NCI-H2196 (cell line): ENCODE measurements around the gene OSBPL2.

Experiments used
- DNase-seq: peaks from one replicate; lab custom pipeline; 2025; ENCODE audit not compliant: unreplicated experiment; lab: John Stamatoyannopoulos, UW

OSBPL2 gene

GRCh38 chr20:62277253-62277652 is 38.9 kb downstream of the OSBPL2 start:
- no peak for DNase-seq

GRCh38 chr20:62280303-62280702 is 42.0 kb downstream of the OSBPL2 start:
- no peak for DNase-seq

GRCh38 chr20:62281161-62281933 is 43.0 kb downstream of the OSBPL2 start:
- no peak for DNase-seq

GRCh38 chr20:62282103-62282502 is 43.8 kb downstream of the OSBPL2 start:
- DNase-seq = no peak

DNA sequence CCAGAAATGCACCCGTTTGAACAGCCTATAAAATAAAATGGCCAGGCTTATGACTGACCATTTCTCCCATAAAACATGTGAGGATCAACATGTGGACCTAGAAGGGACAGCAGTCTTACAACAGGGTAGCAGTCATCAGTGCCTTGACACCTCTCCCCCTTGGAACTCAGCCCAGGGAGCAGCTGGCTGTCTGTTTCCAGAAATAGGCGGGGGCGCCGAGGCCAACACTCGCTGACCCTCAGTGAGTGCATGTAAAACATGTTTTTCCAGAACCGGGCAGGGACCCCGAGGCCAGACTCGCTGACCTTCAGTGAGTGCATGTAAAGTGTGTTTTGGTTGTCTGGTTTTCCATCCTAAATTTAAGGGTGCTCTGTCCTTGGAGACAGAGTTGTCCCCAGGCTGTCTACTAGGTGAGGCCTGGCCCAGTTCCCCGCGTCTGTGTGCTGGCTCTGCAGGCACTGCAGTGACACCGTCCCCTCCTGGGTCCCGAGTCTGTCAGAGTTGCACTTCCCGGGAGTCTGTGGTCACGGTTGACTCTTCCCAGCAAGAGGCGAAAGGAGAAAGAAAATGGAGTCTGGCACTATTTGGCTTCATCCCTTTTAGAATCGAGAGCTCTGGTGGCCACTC is 44.7 kb downstream of the OSBPL2 start:
- no peak for DNase-seq

GRCh38 chr20:62284448-62284847 is 46.1 kb downstream of the OSBPL2 start:
- DNase-seq = no peak

DNA sequence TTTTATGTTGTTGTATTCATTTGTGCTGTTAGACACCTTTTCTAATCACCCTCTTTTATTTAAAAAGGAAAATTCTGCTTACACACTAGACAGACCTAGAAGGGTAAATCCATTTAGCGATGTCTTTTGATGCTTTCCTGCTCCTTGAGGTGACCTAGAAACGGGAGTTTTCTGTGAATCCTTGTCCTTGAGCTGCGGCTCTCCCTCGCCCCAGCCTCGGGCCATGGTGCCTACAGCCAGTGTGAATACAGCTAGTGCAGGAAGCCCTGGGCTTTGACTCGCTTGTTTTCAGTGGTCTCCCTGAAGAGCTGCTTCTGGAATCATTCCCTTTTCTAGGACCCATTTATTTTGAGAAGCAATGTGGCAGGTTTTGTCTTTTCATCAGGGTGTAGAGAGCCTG is 46.8 kb downstream of the OSBPL2 start:
- DNase-seq = no peak

- DNase-seq = no peak
These were observed 47.4 kb downstream of the OSBPL2 start for GRCh38 chr20:62285722-62286121.

DNA sequence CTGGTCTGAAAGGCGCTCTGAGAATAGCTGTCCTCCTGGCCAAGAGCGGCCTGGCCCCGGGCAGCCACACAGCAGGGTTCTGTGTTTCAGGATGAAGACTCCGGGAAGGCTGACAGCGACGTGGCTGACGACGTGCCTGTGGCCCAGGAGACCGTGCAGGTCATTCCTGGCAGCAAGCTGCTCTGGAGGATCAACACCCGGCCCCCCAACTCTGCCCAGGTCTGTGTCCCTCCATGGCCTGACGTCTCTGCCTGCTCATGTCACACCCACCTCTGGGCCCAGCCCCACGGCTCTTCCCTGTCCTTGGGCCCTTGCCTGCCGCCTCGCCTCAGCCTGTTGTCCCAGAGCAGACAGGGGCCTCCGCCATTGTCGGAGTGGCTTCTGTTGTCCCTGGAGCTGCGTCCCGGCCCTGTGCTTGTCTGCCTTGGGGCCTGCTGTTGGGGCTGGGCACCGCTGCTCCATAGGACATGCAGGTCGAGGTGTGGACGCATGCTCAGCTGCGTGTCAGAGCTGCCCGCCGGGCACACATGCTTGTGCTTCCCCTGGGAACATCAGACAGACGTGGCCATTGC is 48.3 kb downstream of the OSBPL2 start:
- no peak for DNase-seq

DNA sequence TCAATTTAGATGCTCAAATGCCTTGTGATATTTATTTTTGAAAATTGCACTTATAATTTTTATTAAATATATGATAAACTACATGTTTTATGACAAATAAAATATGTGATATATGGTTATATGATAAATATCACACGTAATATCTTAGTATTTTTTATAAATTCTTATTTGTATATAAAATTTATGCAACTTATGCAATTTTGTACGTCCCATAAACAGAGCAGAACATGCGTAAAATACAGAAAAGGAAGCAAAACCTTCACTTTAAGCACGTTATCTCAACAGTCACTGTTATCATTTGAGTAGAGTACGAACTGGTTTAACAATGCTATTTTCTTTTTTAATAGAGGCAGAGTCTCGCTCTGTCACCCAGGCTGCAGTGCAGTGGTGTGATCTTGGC is 48.8 kb downstream of the OSBPL2 start:
- no peak for DNase-seq

DNA sequence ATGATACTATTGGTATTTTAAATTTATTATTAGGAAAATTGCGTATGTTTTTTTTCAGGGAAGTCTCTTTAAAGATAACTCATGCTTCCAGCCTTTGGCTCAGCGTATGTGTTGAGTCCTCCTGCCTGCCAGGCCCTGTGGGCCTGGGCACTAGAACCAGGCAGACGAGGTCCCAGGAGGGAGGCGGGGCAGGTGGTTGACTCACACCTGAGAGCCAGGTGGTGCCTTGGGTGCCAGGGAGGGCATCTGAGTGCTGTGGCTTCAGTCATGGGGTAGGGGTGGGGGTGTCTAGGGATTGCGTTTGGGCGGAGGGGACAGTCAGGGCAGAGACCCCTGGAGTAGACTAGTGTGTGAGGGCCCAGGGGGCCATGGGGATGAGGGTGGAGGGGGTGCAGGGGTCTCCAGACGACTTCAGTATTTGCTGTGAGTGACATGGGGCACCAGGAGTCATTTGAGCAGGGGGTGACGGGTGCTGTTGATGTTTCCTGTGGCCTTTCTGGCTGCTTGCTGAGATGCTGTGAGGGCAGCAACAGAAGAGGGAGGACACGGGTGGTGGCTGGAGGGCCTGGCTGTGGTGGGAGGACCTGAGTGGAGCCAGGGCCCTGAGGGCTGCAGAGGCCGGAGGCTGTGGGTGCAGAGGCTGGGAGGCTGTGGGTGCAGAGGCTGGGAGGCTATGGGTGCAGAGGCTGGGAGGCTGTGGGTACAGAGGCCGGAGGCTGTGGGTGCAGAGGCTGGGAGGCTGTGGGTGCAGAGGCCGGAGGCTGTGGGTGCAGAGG is 49.6 kb downstream of the OSBPL2 start:
- no peak for DNase-seq

DNA sequence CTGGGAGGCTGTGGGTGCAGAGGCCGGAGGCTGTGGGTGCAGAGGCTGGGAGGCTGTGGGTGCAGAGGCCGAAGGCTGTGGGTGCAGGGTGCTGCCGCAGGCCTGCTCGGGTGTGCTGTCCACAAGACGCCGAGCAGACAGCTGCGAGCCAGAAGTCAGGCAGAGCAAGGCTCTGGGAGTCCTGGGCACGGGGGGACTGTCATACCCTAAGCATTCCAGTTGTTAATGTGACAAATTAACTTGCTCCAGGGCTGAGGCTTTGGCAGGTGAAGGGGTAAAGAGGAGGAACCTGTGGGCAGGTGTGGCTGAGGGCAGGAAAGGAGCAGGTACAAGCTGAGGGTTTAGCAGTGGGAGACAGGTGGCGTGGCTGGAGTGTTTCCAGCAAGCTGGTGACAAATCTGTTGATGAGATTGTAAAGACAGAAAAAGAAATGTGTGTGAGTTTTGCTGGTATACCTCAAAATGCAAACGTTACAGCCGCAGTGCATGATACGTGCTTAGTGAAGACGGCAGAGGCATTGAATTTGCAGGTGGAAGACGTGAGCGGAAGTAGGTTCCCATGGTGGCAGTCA is 50.3 kb downstream of the OSBPL2 start:
- DNase-seq = no peak

DNA sequence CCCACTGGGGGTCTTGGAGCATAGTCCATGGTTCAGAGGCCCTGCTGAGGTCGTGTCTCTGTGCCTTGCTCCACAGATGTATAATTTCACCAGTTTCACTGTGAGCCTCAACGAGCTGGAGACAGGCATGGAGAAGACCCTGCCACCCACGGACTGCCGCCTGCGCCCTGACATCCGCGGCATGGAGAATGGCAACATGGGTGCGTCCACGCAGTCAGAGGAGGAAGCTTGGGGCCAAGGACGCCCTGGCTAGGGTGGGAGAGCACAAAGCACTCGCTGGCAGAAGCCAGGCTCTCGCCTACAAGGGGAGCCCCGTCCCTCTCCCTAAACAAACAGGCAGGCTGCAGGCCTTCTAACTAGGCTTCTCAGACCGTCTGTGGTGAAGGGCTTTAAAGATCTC is 50.8 kb downstream of the OSBPL2 start:
- no peak for DNase-seq

DNA sequence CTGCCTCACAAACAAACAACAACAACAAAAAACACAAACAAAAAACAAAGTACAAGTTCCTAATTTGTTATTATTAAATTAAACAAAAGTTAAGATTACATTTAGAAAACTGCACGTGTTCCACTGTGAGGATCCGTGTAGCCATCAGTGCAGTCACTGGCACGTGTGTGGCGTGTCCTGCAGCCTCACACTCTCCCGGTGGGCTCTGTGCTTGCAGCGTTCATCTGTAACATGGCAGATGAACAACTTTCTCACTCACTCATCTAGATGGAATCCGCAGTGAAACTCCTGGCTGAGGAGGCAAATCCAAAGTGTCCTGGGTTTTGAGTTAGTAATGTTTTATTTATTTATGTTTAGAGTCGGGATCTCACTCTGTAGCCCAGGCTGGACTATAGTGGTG is 51.6 kb downstream of the OSBPL2 start:
- DNase-seq = no peak

GRCh38 chr20:62291251-62292066 is 53.1 kb downstream of the OSBPL2 start:
- DNase-seq = no peak

GRCh38 chr20:62292108-62292507 is 53.8 kb downstream of the OSBPL2 start:
- DNase-seq = no peak

DNA sequence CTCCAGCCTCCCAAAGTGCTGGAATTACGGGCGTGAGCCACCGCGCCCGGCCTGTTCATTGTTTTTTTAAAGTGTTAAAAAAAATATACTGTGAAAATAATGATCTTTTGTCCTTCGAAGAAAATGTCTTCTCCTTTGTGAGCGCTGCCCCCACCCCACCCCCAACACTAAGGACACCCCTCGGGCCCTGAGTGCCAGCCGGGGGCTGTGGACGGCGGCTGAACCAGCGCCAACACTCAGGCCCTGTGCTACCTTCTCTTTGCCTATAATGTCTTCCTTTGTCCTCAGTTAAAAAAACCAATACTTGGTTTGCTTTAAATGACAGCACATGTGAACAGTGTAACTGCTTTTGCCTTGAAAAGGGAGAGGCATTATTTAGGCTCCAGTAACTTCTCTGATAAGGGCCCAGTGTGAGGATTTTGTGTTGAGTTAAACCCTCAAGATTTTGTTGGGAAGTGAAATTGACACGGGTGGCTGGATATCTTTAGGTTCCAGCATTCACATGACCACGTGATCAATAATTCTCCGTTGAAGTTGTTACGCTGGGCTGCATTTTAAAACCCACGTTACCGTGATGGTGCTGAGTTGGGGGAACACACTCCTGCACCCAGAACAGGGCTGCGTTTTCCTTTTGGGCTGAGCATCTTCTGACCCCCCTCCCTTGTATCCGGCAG is 54.9 kb downstream of the OSBPL2 start:
- DNase-seq = no peak

GRCh38 chr20:62293946-62294345 is 55.6 kb downstream of the OSBPL2 start:
- DNase-seq = no peak

GRCh38 chr20:62294516-62294915 is 56.2 kb downstream of the OSBPL2 start:
- DNase-seq = no peak
